Endothelial cell of umbilical vein (primary cell): ENCODE results near the gene CXCL11. TPM values are rescaled to one million over a fixed set of nuclear protein-coding genes. Genes with fewer than 3 reads are reported as not detected.
"Not testable (repeated sequence)": the region's sequence is repeated elsewhere in the genome, so short reads cannot be mapped to it uniquely, and the experiment has no call there.

ENCODE experiments used
- BruUV-seq: library from RNA; stranded (reverse); fragments of 400-500 nt; replicated peaks from 2 replicates; lab custom pipeline; 2021; lab: Mats Ljungman, UMichigan
- CTCF ChIA-PET: fragments of 300-600, 350-600 bp; sonication (Branson Sonifier 250); formaldehyde crosslinking; loops from one replicate; lab custom pipeline; 2021; ENCODE audit warnings: antibody characterized with exemption, inconsistent platforms; lab: Charles Lee
- POLR2A ChIA-PET: fragments of 300-600, 350-600 bp; sonication (Branson Sonifier 250); formaldehyde crosslinking; loops from one replicate; lab custom pipeline; 2021; ENCODE audit warnings: antibody characterized with exemption, inconsistent platforms; lab: Charles Lee
- DNase-seq: peaks from one replicate; pipeline ENCODE4 v3.0.0-alpha.2; 2011; ENCODE audit warnings: low read depth, low spot score
- FAIRE-seq: peaks from 2 replicates; lab custom pipeline; 2011; peaks lifted over from hg19 to GRCh38; lab: Jason Lieb, UNC
- H2AFZ ChIP-seq: 2 replicates; pipeline ENCODE4 v1.6.0; 2012; ENCODE audit warnings: low read depth, low read length, control low read depth, inconsistent platforms
- H3K27ac ChIP-seq: 2 replicates; pipeline ENCODE4 v1.5.1; 2011; ENCODE audit warnings: low read depth, mild to moderate bottlenecking, control low read depth, low read length, moderate library complexity; ENCODE audit not compliant: insufficient read depth
- H3K27me3 ChIP-seq, 2 experiments: 2 replicates each; pipeline versions ENCODE4 v1.6.0 to v1.6.1; 2011; ENCODE audit warnings: low read length in 2 of 2, mixed read lengths in 1 of 2; ENCODE audit not compliant: control insufficient read depth in 2 of 2, insufficient read depth in 2 of 2
- H3K36me3 ChIP-seq, 2 experiments: 2 replicates in 1 of 2; 3 replicates in 1 of 2; pipeline ENCODE4 v1.5.1; 2011; ENCODE audit warnings: low read length in 2 of 2, mild to moderate bottlenecking in 1 of 2, moderate library complexity in 1 of 2; ENCODE audit not compliant: control insufficient read depth in 2 of 2, insufficient read depth in 2 of 2; ENCODE audit errors: extremely low read depth in 1 of 2
- H3K4me1 ChIP-seq: 3 replicates; pipeline ENCODE4 v1.5.1; 2011; ENCODE audit warnings: mild to moderate bottlenecking, low read length; ENCODE audit not compliant: control insufficient read depth, insufficient read depth; ENCODE audit errors: extremely low read depth
- H3K4me2 ChIP-seq: 2 replicates; pipeline ENCODE4 v1.6.1; 2011; ENCODE audit warnings: low read length, control low read depth, mixed read lengths; ENCODE audit not compliant: insufficient read depth
- H3K4me3 ChIP-seq, 3 experiments: fragments of 200-600 bp in 1 of 3; sonication (generic), shearing (Covaris generic) in 1 of 3; replicated peaks in 1 of 3; 2 replicates each; pipeline ENCODE4 v1.5.1; 2011 to 2016; ENCODE audit warnings: control low read depth in 3 of 3, low read length in 3 of 3, mild to moderate bottlenecking in 2 of 3, inconsistent platforms in 1 of 3, low read depth in 1 of 3, moderate library complexity in 1 of 3; ENCODE audit not compliant: insufficient read depth in 1 of 3
- H3K79me2 ChIP-seq: 2 replicates; pipeline ENCODE4 v1.6.0; 2012; ENCODE audit warnings: low read length, inconsistent platforms; ENCODE audit not compliant: control insufficient read depth, insufficient read depth
- H3K9ac ChIP-seq: replicated peaks from 2 replicates; pipeline ENCODE3; 2011; ENCODE audit warnings: low read length, control low read depth; ENCODE audit not compliant: insufficient read depth; ENCODE audit errors: extremely low read depth
- H3K9me1 ChIP-seq: replicated peaks from 3 replicates; pipeline ENCODE4 v1.6.0; 2011; ENCODE audit warnings: mild to moderate bottlenecking, low read length; ENCODE audit not compliant: control insufficient read depth, insufficient read depth; ENCODE audit errors: extremely low read depth
- H3K9me3 ChIP-seq: replicated peaks from 2 replicates; pipeline ENCODE4 v1.5.1; 2012; ENCODE audit warnings: low read length, inconsistent platforms; ENCODE audit not compliant: control insufficient read depth, insufficient read depth
- H4K20me1 ChIP-seq: replicated peaks from 2 replicates; pipeline ENCODE3; 2011; ENCODE audit warnings: mild to moderate bottlenecking, low read length; ENCODE audit not compliant: control insufficient read depth, insufficient read depth; ENCODE audit errors: extremely low read depth
- FOS ChIP-seq: IDR thresholded peaks from 2 replicates; pipeline ENCODE4 v1.6.1; 2011; ENCODE audit warnings: mild to moderate bottlenecking, low read length, moderate library complexity, borderline replicate concordance; ENCODE audit not compliant: insufficient read depth
- MAX ChIP-seq: IDR thresholded peaks from 2 replicates; pipeline ENCODE4 v1.6.1; 2011; ENCODE audit not compliant: insufficient read depth, insufficient read length
- MYC ChIP-seq: IDR thresholded peaks from one replicate; pipeline ENCODE4 v1.6.1; 2011; ENCODE audit warnings: mild to moderate bottlenecking, low read depth, low read length
- dilution Hi-C: fragments of 300-500 bp; cut with MboI; formaldehyde crosslinking; loops from one replicate; pipeline ENCODE4 v1.15.0; 2019; ENCODE audit warnings: low sequenced_read_pairs; ENCODE audit not compliant: extremely low pct_ligation_motif_present
- intact Hi-C: fragments of 100-400 bp; cut with micrococcal nuclease; formaldehyde crosslinking; loops from one replicate; pipeline ENCODE4 v1.10.0; 2022
- polyA plus RNA-seq, 4 experiments: library from polyadenylated mRNA; depleted of rRNA in 3 of 4; stranded (reverse) in 3 of 4; unstranded in 1 of 4; fragments of >200 nt; gene quantifications; 2 replicates each; pipeline versions ENCODE4 v1.2.1 to v1.2.3, GENCODE V29; 2011 to 2012; ENCODE audit warnings: missing spikeins in 1 of 4
- total RNA-seq: library from RNA; stranded (reverse); gene quantifications from 2 replicates; pipeline ENCODE4 v1.2.3, GENCODE V29; 2021

The CXCL11 gene
- total and polyA plus RNA-seq, 2 donors (not counting 3 experiments of a cell fraction or from before 2014, with no cell fraction given): 0.91 to 1.1 TPM

- no TSS peak for BruUV-seq
- no peak for FAIRE-seq
- ChIA-PET CTCF (interaction anchor here (1.0 to 2.1 kb wide), 3 partner anchors 14 to 87 kb away, joined by 3 to 6 read pairs (median 3); partner anchors contain the start of gene ART3), POLR2A (interaction anchor here (0.6 kb wide), 1 partner anchor 194 kb away, joined by 3 read pairs; no protein-coding TSS in a partner anchor)
- Histone ChIP-seq H3K4me3 (no peak overlapping the region), H3K79me2 (no peaks in the 10 kb centered on the region), H3K27ac (no peak overlapping the region), H4K20me1 (no peaks in the 10 kb centered on the region), H3K9ac (no peak overlapping the region), H3K36me3 (no peaks in the 10 kb centered on the region), H3K9me1 (no peaks in the 10 kb centered on the region), H3K4me2 (no peak overlapping the region), H3K27me3 (peaks cover 0 to 6% of the 10 kb centered on the region in 2 experiments), H2AFZ (no peak overlapping the region), H3K9me3 (no peaks in the 10 kb centered on the region), H3K4me1 (peaks cover 8% of the 10 kb centered on the region)
- dilution Hi-C loops (no loop called here), intact Hi-C loops (no loop called here)
- DNase-seq: no peak
- no peak for TF ChIP-seq MYC
- no peak for TF ChIP-seq FOS
- no peak for TF ChIP-seq MAX
Observed at GRCh38 chr4:76000279-76000678, 35.6 kb downstream of the CXCL11 start.

- DNase-seq, H3K4me3 ChIP-seq, H3K9me3 ChIP-seq, H3K27me3 ChIP-seq, H3K27ac ChIP-seq, dilution Hi-C loops, H3K4me2 ChIP-seq, H3K79me2 ChIP-seq, H3K9me1 ChIP-seq, POLR2A ChIA-PET, intact Hi-C loops, H3K36me3 ChIP-seq, BruUV-seq, H3K4me1 ChIP-seq, H4K20me1 ChIP-seq, H2AFZ ChIP-seq, H3K9ac ChIP-seq: not testable (repeated sequence)
- FAIRE-seq: peak; percentile 4
- CTCF ChIA-PET: interaction anchor here (2.1 kb wide), 1 partner anchor 89 kb away, joined by 6 read pairs; no protein-coding TSS in a partner anchor
Observed at GRCh38 chr4:75998525-75999147, 37.2 kb downstream of the CXCL11 start.
